ENCODE results near the gene CTDSPL. TPM values are rescaled to one million over a fixed set of nuclear protein-coding genes. Genes with fewer than 3 reads are reported as not detected.

Gene CTDSPL
- total RNA-seq, 4 donors from 2014 or later: 39.8 to 105 (median 56.2) TPM

DNA sequence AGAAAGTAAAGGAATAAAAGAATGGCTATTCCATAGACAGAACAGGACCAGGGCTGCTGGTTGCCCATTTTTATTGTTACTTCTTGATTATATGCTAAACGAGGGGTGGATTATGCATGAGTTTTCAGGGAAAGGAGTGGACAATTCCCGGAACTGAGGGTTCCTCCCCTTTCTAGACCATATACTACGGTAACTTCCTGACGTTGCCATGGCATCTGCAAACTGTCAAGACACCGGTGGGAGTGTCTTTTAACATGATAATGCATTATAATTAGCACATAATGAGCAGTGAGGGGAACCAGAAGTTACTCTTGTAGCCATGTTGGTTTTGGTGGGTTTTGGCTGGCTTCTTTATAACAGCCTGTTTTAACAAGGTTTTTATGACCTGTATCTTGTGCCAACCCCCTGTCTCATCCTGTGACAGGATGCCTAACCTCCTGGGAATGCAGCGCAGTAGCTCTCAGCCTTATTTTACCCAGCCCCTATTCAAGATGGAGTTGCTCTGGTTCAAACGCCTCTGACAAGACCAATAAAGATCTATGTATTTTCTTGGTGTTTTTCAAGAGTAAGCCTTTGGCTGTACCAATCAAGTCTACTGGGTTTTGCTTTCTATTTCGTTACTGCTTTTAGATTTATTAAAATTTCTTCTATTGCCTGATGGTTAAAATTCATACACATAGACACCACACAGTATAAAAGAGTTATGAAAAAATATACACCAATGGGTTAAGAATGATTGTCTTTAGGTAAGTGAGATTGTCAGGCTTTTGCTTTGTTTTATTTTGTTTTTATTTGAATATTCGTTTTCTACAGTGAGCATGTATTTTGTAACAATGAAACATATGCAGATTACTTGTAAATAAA is 37.4 kb upstream of the CTDSPL start:
- WGBS, 2 donors (ENCODE audit: low coverage in 1 of 2): 80% methylated on average over 8 to 9 of the region's 9 CpGs
- Histone ChIP-seq H3K4me3 (no peak overlapping the region), H3K9me3 (no peaks in the 10 kb centered on the region), H3K4me1 (peaks cover 0 to 8% (median 0%) of the 10 kb centered on the region in 4 donors), H3K36me3 (no peaks in the 10 kb centered on the region), H3K27ac (no peak overlapping the region), H3K27me3 (no peaks in the 10 kb centered on the region)
- in situ Hi-C loops (cut with MboI; ENCODE audit: low pct_ligation_motif_present in 1 of 4, low pct_unique_long_range_greater_than_20kb in 1 of 4, low sequenced_read_pairs in 3 of 4): no loop called here
- intact Hi-C loops (cut with DNase I; ENCODE audit: low total_unique reads): no loop called here
- TF ChIP-seq, protein P1, sequence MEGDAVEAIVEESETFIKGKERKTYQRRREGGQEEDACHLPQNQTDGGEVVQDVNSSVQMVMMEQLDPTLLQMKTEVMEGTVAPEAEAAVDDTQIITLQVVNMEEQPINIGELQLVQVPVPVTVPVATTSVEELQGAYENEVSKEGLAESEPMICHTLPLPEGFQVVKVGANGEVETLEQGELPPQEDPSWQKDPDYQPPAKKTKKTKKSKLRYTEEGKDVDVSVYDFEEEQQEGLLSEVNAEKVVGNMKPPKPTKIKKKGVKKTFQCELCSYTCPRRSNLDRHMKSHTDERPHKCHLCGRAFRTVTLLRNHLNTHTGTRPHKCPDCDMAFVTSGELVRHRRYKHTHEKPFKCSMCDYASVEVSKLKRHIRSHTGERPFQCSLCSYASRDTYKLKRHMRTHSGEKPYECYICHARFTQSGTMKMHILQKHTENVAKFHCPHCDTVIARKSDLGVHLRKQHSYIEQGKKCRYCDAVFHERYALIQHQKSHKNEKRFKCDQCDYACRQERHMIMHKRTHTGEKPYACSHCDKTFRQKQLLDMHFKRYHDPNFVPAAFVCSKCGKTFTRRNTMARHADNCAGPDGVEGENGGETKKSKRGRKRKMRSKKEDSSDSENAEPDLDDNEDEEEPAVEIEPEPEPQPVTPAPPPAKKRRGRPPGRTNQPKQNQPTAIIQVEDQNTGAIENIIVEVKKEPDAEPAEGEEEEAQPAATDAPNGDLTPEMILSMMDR (IDR thresholded peaks at IDR 0.05): no peak
- TF ChIP-seq POLR2A (IDR thresholded peaks at IDR 0.05) (no peak), POLR2AphosphoS5 (IDR thresholded peaks at IDR 0.05) (no peak), EP300 (IDR thresholded peaks at IDR 0.05; ENCODE audit: low read depth) (no peak)
- DNase-seq: no peak

DNA sequence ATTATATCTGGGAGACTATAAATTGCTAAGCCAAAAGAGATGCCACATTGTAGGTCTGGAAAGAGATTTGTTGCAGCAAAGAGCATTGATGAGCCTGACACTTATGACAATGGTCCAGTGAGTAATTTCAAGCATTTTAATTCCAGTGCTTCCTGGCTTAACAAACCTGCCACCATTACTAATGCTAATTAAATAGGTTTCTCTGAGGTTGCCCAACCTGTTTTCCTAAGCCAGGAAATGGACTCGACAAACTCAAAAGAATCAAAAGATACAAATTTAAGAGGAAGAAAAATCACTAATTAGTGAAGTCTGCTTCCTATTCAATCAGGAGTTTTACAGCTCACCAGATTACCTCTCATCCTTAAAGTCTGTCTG is 36.7 kb upstream of the CTDSPL start:
- Histone ChIP-seq H3K36me3 (no peaks in the 10 kb centered on the region), H3K4me1 (peaks cover 0 to 5% (median 0%) of the 10 kb centered on the region in 4 donors), H3K4me3 (no peak overlapping the region), H3K9me3 (no peaks in the 10 kb centered on the region), H3K27ac (no peak overlapping the region), H3K27me3 (no peaks in the 10 kb centered on the region)
- intact Hi-C loops (cut with DNase I; ENCODE audit: low total_unique reads) (no loop called here), in situ Hi-C loops (cut with MboI; ENCODE audit: low pct_ligation_motif_present in 1 of 4, low pct_unique_long_range_greater_than_20kb in 1 of 4, low sequenced_read_pairs in 3 of 4) (no loop called here)
- 33 to 37% methylated on average over 1 of the region's 1 CpG for WGBS, 2 donors (ENCODE audit: low coverage in 1 of 2)
- no peak for DNase-seq
- no peak for TF ChIP-seq EP300 (IDR thresholded peaks at IDR 0.05; ENCODE audit: low read depth)
- no peak for TF ChIP-seq POLR2AphosphoS5 (IDR thresholded peaks at IDR 0.05)
- TF ChIP-seq POLR2A (IDR thresholded peaks at IDR 0.05): no peak
- TF ChIP-seq, protein P1 (IDR thresholded peaks at IDR 0.05): no peak

DNA sequence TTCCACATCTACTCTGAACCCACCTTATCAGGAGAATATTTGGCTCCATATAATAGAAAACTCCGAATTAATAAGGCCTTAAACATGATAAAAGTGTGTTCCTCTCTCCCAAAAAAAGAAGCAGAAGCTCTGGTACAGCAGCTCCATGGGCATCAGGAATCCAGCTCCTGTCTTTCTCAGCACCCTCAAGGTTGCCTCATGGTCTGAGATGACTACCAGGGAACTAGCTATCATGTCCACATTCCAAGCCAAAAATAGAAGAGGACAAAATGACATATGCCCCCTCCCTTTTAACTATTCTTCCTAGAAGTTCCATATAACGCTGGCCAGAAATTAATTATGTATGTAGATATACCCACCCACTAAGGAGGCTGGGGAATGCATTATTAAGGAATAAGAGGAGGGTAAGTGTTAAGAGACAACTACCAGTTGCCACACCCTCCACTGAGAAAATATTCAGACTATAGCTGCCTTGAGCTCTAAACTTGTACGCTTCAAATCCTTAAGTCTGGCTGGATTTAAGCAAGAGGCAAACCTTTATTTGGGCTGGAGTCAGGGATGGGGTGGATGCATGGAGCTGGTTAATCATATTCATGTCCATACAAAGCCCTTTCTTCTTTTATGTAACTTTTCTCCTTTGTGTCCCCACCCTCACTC is 35.8 kb upstream of the CTDSPL start:
- WGBS, 2 donors (ENCODE audit: low coverage in 1 of 2): 78 to 83% methylated on average over 3 of the region's 3 CpGs
- intact Hi-C loops (cut with DNase I; ENCODE audit: low total_unique reads) (no loop called here), in situ Hi-C loops (cut with MboI; ENCODE audit: low pct_ligation_motif_present in 1 of 4, low pct_unique_long_range_greater_than_20kb in 1 of 4, low sequenced_read_pairs in 3 of 4) (no loop called here)
- no peak for TF ChIP-seq EP300 (IDR thresholded peaks at IDR 0.05; ENCODE audit: low read depth)
- no peak overlapping the region for H3K27ac ChIP-seq
- H3K4me1 ChIP-seq: peaks cover 0 to 5% (median 0%) of the 10 kb centered on the region in 4 donors
- no peak for DNase-seq
- H3K9me3 ChIP-seq: no peaks in the 10 kb centered on the region
- H3K27me3 ChIP-seq: no peaks in the 10 kb centered on the region
- H3K4me3 ChIP-seq: no peak overlapping the region
- H3K36me3 ChIP-seq: no peaks in the 10 kb centered on the region

DNA sequence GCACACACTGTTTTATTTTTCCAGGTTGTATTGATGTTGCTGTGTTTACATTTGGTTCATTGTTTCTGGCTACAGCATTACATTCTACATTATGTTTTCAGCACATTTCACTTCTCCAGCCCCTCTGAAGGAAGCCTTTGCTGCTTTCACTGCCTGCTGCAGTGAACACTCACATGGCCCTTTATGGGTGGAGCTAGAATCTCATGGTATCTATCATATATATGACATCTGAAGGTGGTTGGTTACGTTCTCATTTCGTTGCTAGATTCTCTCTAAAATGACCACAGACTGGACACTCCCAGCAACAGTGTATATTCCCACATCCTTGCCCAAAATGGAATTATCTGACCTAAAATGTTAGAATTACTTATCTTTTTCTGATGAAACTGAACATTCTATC is 35.2 kb upstream of the CTDSPL start:
- in situ Hi-C loops (cut with MboI; ENCODE audit: low pct_ligation_motif_present in 1 of 4, low pct_unique_long_range_greater_than_20kb in 1 of 4, low sequenced_read_pairs in 3 of 4): no loop called here

More for the DNA sequence above, 35.2 kb upstream of the CTDSPL start:
- Histone ChIP-seq H3K4me3 (no peak overlapping the region), H3K36me3 (no peaks in the 10 kb centered on the region), H3K4me1 (peaks cover 0 to 5% (median 0%) of the 10 kb centered on the region in 4 donors), H3K27ac (no peak overlapping the region), H3K9me3 (no peaks in the 10 kb centered on the region), H3K27me3 (no peaks in the 10 kb centered on the region)
- DNase-seq: no peak
- intact Hi-C loops (cut with DNase I; ENCODE audit: low total_unique reads): no loop called here
- 77 to 83% methylated on average over 2 of the region's 2 CpGs for WGBS, 2 donors (ENCODE audit: low coverage in 1 of 2)
- TF ChIP-seq, protein P1 (IDR thresholded peaks at IDR 0.05): no peak
- TF ChIP-seq POLR2AphosphoS5 (IDR thresholded peaks at IDR 0.05) (no peak), POLR2A (IDR thresholded peaks at IDR 0.05) (no peak), EP300 (IDR thresholded peaks at IDR 0.05; ENCODE audit: low read depth) (no peak)
